Measurements from ENCODE around the gene FCMR. TPM values are rescaled to one million over a fixed set of nuclear protein-coding genes. Genes with fewer than 3 reads are reported as not detected.

FCMR gene
- total RNA-seq, 2 donors from 2014 or later, result not detected

GRCh38 chr1:206902702-206903101 is 19.0 kb downstream of the FCMR start:
- Histone ChIP-seq H3K4me1 (ENCODE audit: control insufficient read depth, insufficient read depth, low read length) (no peaks in the 10 kb centered on the region), H3K27me3 (ENCODE audit: control insufficient read depth, insufficient read depth, low read length, poor library complexity, severe bottlenecking) (peaks cover 27% of the 10 kb centered on the region), H3K9me3 (ENCODE audit: control insufficient read depth, low read length) (no peaks in the 10 kb centered on the region), H3K9ac (ENCODE audit: extremely low read depth, low read length, poor library complexity, severe bottlenecking) (no peak overlapping the region), H3K27ac (ENCODE audit: low read depth, low read length) (no peak overlapping the region), H3K4me3 (ENCODE audit: low read length) (no peak overlapping the region), H3K36me3 (ENCODE audit: control insufficient read depth, insufficient read depth, low read length) (no peaks in the 10 kb centered on the region)
- H3K27me3 Mint-ChIP-seq (ENCODE audit: insufficient read depth), result peaks cover 55% of the 10 kb centered on the region
- H3K4me1 Mint-ChIP-seq, result no peaks in the 10 kb centered on the region
- no peaks in the 10 kb centered on the region for H3K9me3 Mint-ChIP-seq
- no peak overlapping the region for H3K4me3 Mint-ChIP-seq
- H3K27ac Mint-ChIP-seq, result no peak overlapping the region
- TF ChIP-seq, protein P1, sequence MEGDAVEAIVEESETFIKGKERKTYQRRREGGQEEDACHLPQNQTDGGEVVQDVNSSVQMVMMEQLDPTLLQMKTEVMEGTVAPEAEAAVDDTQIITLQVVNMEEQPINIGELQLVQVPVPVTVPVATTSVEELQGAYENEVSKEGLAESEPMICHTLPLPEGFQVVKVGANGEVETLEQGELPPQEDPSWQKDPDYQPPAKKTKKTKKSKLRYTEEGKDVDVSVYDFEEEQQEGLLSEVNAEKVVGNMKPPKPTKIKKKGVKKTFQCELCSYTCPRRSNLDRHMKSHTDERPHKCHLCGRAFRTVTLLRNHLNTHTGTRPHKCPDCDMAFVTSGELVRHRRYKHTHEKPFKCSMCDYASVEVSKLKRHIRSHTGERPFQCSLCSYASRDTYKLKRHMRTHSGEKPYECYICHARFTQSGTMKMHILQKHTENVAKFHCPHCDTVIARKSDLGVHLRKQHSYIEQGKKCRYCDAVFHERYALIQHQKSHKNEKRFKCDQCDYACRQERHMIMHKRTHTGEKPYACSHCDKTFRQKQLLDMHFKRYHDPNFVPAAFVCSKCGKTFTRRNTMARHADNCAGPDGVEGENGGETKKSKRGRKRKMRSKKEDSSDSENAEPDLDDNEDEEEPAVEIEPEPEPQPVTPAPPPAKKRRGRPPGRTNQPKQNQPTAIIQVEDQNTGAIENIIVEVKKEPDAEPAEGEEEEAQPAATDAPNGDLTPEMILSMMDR (conservative IDR thresholded peaks at IDR 0.05), result no peak
- DNase-seq, result no peak
- H3K36me3 Mint-ChIP-seq (ENCODE audit: low read depth), result no peaks in the 10 kb centered on the region
- 84 to 86% methylated on average over 1 of the region's 1 CpG for WGBS, 2 experiments (ENCODE audit: insufficient coverage in 1 of 2, insufficient read length in 1 of 2)

DNA sequence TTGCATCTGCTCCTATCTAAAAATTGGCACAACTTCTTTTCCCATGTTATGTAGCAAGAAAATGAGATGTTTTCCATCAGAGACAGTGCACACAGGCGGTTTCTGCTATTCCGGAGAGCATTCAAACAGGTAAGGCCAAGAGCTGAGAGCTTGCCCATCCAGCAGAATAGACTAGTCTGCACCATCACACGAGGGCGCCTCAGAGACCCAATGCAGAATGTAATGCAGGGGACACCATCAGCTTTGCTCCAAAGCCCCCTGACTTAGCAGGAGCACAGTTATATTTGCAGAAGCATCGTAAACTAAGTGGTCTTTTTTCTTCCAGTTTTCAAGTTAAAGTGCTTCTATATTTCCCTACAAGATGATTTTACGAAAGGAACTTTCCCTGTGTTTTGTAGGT is 19.8 kb downstream of the FCMR start:
- Mint-ChIP-seq H3K4me3 (no peak overlapping the region), H3K27ac (no peak overlapping the region), H3K36me3 (ENCODE audit: low read depth) (no peaks in the 10 kb centered on the region), H3K4me1 (no peaks in the 10 kb centered on the region), H3K9me3 (no peaks in the 10 kb centered on the region), H3K27me3 (ENCODE audit: insufficient read depth) (peaks cover 52% of the 10 kb centered on the region)
- H3K9me3 ChIP-seq (ENCODE audit: control insufficient read depth, low read length), result no peaks in the 10 kb centered on the region
- H3K9ac ChIP-seq (ENCODE audit: extremely low read depth, low read length, poor library complexity, severe bottlenecking), result no peak overlapping the region
- no peak overlapping the region for H3K27ac ChIP-seq (ENCODE audit: low read depth, low read length)
- DNase-seq, result no peak
- H3K27me3 ChIP-seq (ENCODE audit: control insufficient read depth, insufficient read depth, low read length, poor library complexity, severe bottlenecking), result peaks cover 21% of the 10 kb centered on the region
- no peaks in the 10 kb centered on the region for H3K36me3 ChIP-seq (ENCODE audit: control insufficient read depth, insufficient read depth, low read length)
- no peak overlapping the region for H3K4me3 ChIP-seq (ENCODE audit: low read length)
- WGBS, 2 experiments (ENCODE audit: insufficient coverage in 1 of 2, insufficient read length in 1 of 2), result 89 to 91% methylated on average over 4 to 6 of the region's 6 CpGs
- TF ChIP-seq, protein P1 (conservative IDR thresholded peaks at IDR 0.05), result no peak
- H3K4me1 ChIP-seq (ENCODE audit: control insufficient read depth, insufficient read depth, low read length), result no peaks in the 10 kb centered on the region

DNA sequence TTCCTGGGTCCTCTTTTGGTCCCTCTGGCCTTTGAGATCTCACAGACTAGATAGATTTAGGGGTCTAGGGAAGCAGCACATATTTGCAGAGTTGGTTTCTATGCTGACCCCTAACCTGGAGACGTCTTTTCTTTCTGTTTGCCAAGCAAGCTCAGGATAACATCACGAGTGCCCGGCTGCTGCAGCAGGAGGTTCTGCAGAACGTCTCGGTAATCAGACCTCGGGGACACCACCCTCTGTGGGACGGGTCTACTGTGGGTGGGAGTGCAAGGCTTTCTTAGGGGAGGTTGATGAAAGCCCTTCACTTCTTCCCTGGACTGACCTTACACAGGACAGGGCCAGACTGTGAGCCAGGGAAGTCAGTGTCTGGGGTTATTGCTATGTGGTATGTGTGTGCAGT is 21.6 kb downstream of the FCMR start:
- Mint-ChIP-seq H3K9me3 (no peaks in the 10 kb centered on the region), H3K4me1 (peaks cover 8% of the 10 kb centered on the region), H3K27me3 (ENCODE audit: insufficient read depth) (peaks cover 37% of the 10 kb centered on the region), H3K4me3 (no peak overlapping the region), H3K27ac (no peak overlapping the region), H3K36me3 (ENCODE audit: low read depth) (no peaks in the 10 kb centered on the region)
- no peaks in the 10 kb centered on the region for H3K9me3 ChIP-seq (ENCODE audit: control insufficient read depth, low read length)
- H3K36me3 ChIP-seq (ENCODE audit: control insufficient read depth, insufficient read depth, low read length), result no peaks in the 10 kb centered on the region
- WGBS, 2 experiments (ENCODE audit: insufficient coverage in 1 of 2, insufficient read length in 1 of 2), result 86% methylated on average over 7 of the region's 7 CpGs; no CpG with 5 or more reads in 1 of the 2 experiments
- DNase-seq, result no peak
- H3K27me3 ChIP-seq (ENCODE audit: control insufficient read depth, insufficient read depth, low read length, poor library complexity, severe bottlenecking), result peaks cover 14% of the 10 kb centered on the region
- H3K27ac ChIP-seq (ENCODE audit: low read depth, low read length), result no peak overlapping the region
- H3K4me3 ChIP-seq (ENCODE audit: low read length), result no peak overlapping the region
- TF ChIP-seq, protein P1 (conservative IDR thresholded peaks at IDR 0.05), result no peak
- H3K4me1 ChIP-seq (ENCODE audit: control insufficient read depth, insufficient read depth, low read length), result no peaks in the 10 kb centered on the region
- no peak overlapping the region for H3K9ac ChIP-seq (ENCODE audit: extremely low read depth, low read length, poor library complexity, severe bottlenecking)
